OCI-LY1 (cell line): Measurements from ENCODE around the gene MCF2L.

Experiments
- H2AFZ ChIP-seq: fragments of 200-600 bp; sonication (generic), shearing (Covaris generic); 2 replicates; pipeline ENCODE4 v1.6.0; 2014; ENCODE audit warnings: antibody characterized with exemption, mild to moderate bottlenecking, low read length
- H3F3A ChIP-seq: fragments of 200-600 bp; sonication (generic), shearing (Covaris generic); 2 replicates; pipeline ENCODE4 v1.6.0; 2014; ENCODE audit warnings: mild to moderate bottlenecking, antibody characterized with exemption, low read length, moderate library complexity; ENCODE audit not compliant: insufficient read depth
- H3K27ac ChIP-seq: fragments of 200-600 bp; sonication (generic); 2 replicates; pipeline ENCODE4 v1.5.1; 2014; ENCODE audit warnings: low read length, mixed run types, mild to moderate bottlenecking, low read depth; ENCODE audit not compliant: poor library complexity, severe bottlenecking
- H3K27me3 ChIP-seq: fragments of 200-600 bp; sonication (generic); 2 replicates; pipeline ENCODE4 v1.6.0; 2014; ENCODE audit warnings: antibody characterized with exemption, mild to moderate bottlenecking, low read length, moderate library complexity; ENCODE audit not compliant: insufficient read depth
- H3K36me3 ChIP-seq: fragments of 200-600 bp; sonication (generic); 2 replicates; pipeline ENCODE4 v1.6.1; 2014; ENCODE audit warnings: mild to moderate bottlenecking, antibody characterized with exemption, low read length, moderate library complexity, mixed read lengths; ENCODE audit not compliant: insufficient read depth
- H3K4me1 ChIP-seq: fragments of 200-600 bp; sonication (generic); 2 replicates; pipeline ENCODE4 v1.5.1; 2014; ENCODE audit warnings: mild to moderate bottlenecking, low read length, moderate library complexity; ENCODE audit not compliant: insufficient read depth, severe bottlenecking
- H3K4me2 ChIP-seq: fragments of 200-600 bp; sonication (generic), shearing (Covaris generic); 2 replicates; pipeline ENCODE4 v1.6.1; 2014; ENCODE audit warnings: low read length
- H3K4me3 ChIP-seq: fragments of 200-600 bp; sonication (generic); 2 replicates; pipeline ENCODE4 v1.5.1; 2014; ENCODE audit warnings: low read length, low read depth, mild to moderate bottlenecking, mixed read lengths; ENCODE audit not compliant: poor library complexity, severe bottlenecking
- H3K79me2 ChIP-seq: fragments of 200-600 bp; shearing (Covaris generic); 2 replicates; pipeline ENCODE4 v1.6.1; 2016; ENCODE audit warnings: mixed run types, low read length, mixed read lengths; ENCODE audit not compliant: insufficient read depth
- H3K9ac ChIP-seq: fragments of 200-600 bp; sonication (generic), shearing (Covaris generic); 2 replicates; pipeline ENCODE4 v1.6.1; 2014; ENCODE audit warnings: mild to moderate bottlenecking, low read length, mixed read lengths
- H3K9me2 ChIP-seq: fragments of 200-600 bp; sonication (generic), shearing (Covaris generic); 2 replicates; pipeline ENCODE4 v1.6.1; 2014; ENCODE audit warnings: low read depth, mild to moderate bottlenecking, low read length, mixed read lengths
- H3K9me3 ChIP-seq: fragments of 200-600 bp; shearing (Covaris generic); 2 replicates; pipeline ENCODE4 v1.6.1; 2014; ENCODE audit warnings: low read length, mixed read lengths
- H4K20me1 ChIP-seq: fragments of 200-600 bp; sonication (generic), shearing (Covaris generic); 2 replicates; pipeline ENCODE4 v1.6.0; 2016; ENCODE audit warnings: mild to moderate bottlenecking, low read length; ENCODE audit not compliant: insufficient read depth
- CTCF ChIP-seq: fragments of 200-600 bp; sonication (generic), shearing (Covaris generic); IDR thresholded peaks from 2 replicates; pipeline ENCODE4 v1.5.1; 2017; ENCODE audit warnings: mild to moderate bottlenecking, antibody characterized with exemption, low read length, moderate library complexity, mixed read lengths
- EZH2 ChIP-seq: fragments of 200-600 bp; sonication (generic), shearing (Covaris generic); IDR thresholded peaks from 2 replicates; pipeline ENCODE4 v1.8.0; 2017; ENCODE audit warnings: borderline replicate concordance, mixed run types, mild to moderate bottlenecking, antibody characterized with exemption, low read length, moderate library complexity, mixed read lengths

The MCF2L gene

GRCh38 chr13:113006660-113007059 is 37.6 kb downstream of the MCF2L start:
- Histone ChIP-seq H3K9me2 (no peaks in the 10 kb centered on the region), H3K9ac (no peak overlapping the region), H3K79me2 (no peaks in the 10 kb centered on the region), H4K20me1 (no peaks in the 10 kb centered on the region), H3K4me3 (no peak overlapping the region), H3K36me3 (no peaks in the 10 kb centered on the region), H3K9me3 (no peaks in the 10 kb centered on the region), H3K4me2 (no peak overlapping the region), H3K4me1 (no peaks in the 10 kb centered on the region), H3K27ac (no peak overlapping the region), H3K27me3 (no peaks in the 10 kb centered on the region; the same call in 1 of the 2 replicates), H3F3A (no peaks in the 10 kb centered on the region), H2AFZ (no peak overlapping the region)
- TF ChIP-seq EZH2 (no peak), CTCF (no peak)

GRCh38 chr13:113008851-113009250 is 39.8 kb downstream of the MCF2L start:
- Histone ChIP-seq H4K20me1 (no peaks in the 10 kb centered on the region), H3K9ac (no peak overlapping the region), H3K4me1 (no peaks in the 10 kb centered on the region), H3K36me3 (no peaks in the 10 kb centered on the region), H3K27ac (no peak overlapping the region), H3K79me2 (no peaks in the 10 kb centered on the region), H3K4me2 (no peak overlapping the region), H3K4me3 (no peak overlapping the region), H3K27me3 (no peaks in the 10 kb centered on the region; the same call in 1 of the 2 replicates), H3F3A (no peaks in the 10 kb centered on the region), H3K9me3 (no peaks in the 10 kb centered on the region), H2AFZ (no peak overlapping the region), H3K9me2 (no peaks in the 10 kb centered on the region)
- TF ChIP-seq EZH2 (no peak), CTCF (no peak)

GRCh38 chr13:113009743-113010509 is 40.9 kb downstream of the MCF2L start:
- H3K27me3 ChIP-seq, result no peaks in the 10 kb centered on the region; the same call in 1 of the 2 replicates
- H3K27ac ChIP-seq, result no peak overlapping the region
- H3F3A ChIP-seq, result no peaks in the 10 kb centered on the region
- no peaks in the 10 kb centered on the region for H3K4me1 ChIP-seq
- no peaks in the 10 kb centered on the region for H3K9me2 ChIP-seq
- no peaks in the 10 kb centered on the region for H3K36me3 ChIP-seq
- H2AFZ ChIP-seq, result no peak overlapping the region
- H3K4me3 ChIP-seq, result no peak overlapping the region
- no peak overlapping the region for H3K4me2 ChIP-seq
- no peaks in the 10 kb centered on the region for H4K20me1 ChIP-seq
- no peaks in the 10 kb centered on the region for H3K9me3 ChIP-seq
- H3K9ac ChIP-seq, result no peak overlapping the region
- no peaks in the 10 kb centered on the region for H3K79me2 ChIP-seq
- no peak for TF ChIP-seq CTCF
- TF ChIP-seq EZH2, result no peak
